Pulmonary artery endothelial cell (primary cell): ENCODE results near the gene VWF. TPM values are rescaled to one million over a fixed set of nuclear protein-coding genes. Genes with fewer than 3 reads are reported as not detected.

Experiments
- DNase-seq: peaks from one replicate; pipeline ENCODE4 v3.0.0-alpha.2; 2011; ENCODE audit warnings: low read depth, low spot score
- total RNA-seq: library from RNA; depleted of rRNA; stranded (reverse); fragments of >200 nt; gene quantifications from 2 replicates; pipeline ENCODE4 v1.2.3, GENCODE V29; 2014

Gene VWF
- total RNA-seq, 1 donor from 2014 or later: 577 TPM

DNA sequence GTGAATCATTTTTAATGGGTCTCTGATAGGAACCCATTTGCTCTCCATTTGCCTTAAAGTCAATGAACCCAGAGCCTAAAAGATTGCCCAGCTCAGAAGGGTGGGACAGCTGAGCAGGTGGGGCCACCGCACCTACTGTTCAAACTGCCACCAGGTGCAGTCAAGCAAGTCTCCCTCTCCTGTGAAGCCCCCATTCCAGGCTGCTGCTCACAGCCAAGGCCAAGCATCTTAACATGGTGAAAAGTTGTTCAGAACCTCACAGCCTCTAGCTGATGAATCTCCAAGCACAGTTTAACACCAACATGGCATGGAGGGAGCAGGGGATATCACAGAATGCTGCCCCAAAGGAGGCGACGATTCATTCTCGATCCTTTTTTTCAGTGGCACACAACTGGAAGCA is 209.0 kb downstream of the VWF start:
- DNase-seq: no peak

- DNase-seq: no peak
These were observed 209.9 kb downstream of the VWF start for GRCh38 chr12:5914387-5915149.

GRCh38 chr12:5913387-5913786 is 211.1 kb downstream of the VWF start:
- DNase-seq: no peak

DNA sequence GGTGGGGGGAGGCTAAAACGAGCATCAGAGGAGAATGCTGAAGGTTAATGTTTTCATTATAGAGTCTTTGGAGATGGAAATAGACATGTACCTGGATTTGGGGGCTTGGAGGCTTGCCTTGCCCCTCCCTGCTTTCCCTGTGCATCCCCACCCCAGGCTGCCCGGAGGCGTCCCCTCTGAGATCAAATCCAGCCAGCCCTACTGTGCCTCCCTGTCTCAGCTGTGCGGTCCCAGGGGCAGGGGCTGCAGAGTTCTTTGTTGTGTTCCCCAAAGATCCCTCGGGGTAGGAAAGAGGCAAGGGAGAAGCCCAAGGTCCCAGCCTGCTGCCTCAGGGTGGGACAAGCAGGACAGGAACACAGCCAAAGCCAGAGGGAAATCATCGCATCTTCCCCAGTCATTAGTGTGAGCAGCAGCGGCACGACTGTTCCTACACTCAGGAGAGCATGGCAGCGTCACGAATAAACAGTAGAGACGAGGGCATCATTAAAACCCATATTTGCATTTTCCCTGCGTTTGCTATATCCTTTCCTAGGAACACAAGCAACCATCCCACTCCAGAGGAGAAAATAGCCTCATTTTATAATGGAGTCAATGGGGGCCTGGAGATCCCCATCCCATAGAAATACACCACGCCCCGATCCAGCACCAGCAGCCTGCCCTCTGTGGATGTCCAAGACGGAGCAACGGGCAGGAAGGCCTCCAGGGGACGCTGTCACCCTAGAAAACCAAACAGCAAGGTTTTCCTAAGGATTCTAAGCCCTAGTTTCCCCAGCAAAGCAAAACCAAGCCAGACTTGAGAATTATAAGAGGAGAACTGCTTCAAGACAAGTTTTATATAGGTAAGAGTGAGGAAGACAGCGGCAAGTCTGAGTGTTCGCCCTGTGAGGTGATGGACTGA is 211.8 kb downstream of the VWF start:
- no peak for DNase-seq

GRCh38 chr12:5912011-5912410 is 212.5 kb downstream of the VWF start:
- no peak for DNase-seq

DNA sequence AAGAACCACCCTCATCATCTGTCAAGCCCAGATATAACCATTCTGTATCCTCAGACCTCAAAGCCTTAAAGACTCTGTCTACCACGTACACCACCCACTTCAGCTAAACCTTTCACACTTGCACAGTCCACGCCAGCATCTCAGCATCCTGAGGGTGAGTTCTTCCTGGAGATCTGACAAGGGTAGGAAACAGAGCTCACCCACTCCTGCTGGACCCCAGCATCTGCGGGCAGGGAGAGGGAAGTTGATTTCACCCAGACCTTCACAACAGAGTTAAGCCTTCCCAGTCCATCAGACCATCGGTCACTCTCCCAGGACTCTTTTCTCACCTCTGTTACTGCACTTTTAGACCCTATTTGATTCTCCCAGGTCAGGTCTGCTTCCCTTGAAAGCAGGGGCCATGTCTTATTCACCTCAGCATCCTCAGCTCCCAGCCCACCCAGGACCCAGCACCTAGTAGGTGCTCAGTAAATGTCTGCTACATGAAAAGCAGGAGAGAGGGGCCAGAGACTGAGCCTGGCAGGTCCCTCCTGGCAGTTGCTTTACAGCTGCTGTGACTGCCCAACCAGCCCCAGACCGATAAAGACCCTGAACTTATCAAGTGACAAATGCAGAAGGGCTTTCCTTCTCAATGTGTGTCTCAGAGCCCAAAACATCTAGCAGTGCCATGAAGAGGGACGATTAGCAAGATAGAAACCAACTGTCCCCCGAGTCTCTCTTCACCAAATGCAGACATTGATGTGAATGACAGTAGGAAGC is 213.5 kb downstream of the VWF start:
- DNase-seq: no peak

- DNase-seq: no peak
These were observed 214.9 kb downstream of the VWF start for GRCh38 chr12:5909560-5909959.

DNA sequence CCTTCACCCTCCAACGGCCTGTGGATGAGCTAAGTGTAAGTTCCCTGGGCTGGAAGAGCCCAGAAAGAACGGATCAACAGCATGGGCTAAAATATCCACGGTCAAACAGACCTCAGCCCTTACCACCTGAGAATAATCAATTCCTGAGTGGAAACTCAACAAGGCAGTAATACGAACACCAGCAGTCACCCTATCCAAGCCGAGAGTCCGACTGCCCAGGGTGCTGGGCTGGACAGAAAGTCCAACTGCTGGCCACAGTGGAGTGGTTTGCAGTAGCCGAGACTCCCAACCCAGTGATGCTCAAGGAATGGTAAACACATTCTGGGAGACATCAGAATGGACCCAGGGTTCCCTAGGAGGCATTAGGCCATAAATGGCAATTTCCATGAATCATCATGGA is 216.2 kb downstream of the VWF start:
- no peak for DNase-seq

GRCh38 chr12:5907807-5908206 is 216.7 kb downstream of the VWF start:
- DNase-seq: no peak

GRCh38 chr12:5905757-5906156 is 218.7 kb downstream of the VWF start:
- DNase-seq: no peak

- no peak for DNase-seq
These were observed 219.5 kb downstream of the VWF start for GRCh38 chr12:5904969-5905368.

- DNase-seq: no peak
These were observed 220.0 kb downstream of the VWF start for GRCh38 chr12:5904441-5904840.

- DNase-seq: no peak
These were observed 221.7 kb downstream of the VWF start for GRCh38 chr12:5902736-5903135.

- DNase-seq: no peak
These were observed 223.1 kb downstream of the VWF start for GRCh38 chr12:5901416-5901815.

GRCh38 chr12:5900533-5901205 is 223.8 kb downstream of the VWF start:
- DNase-seq: no peak

DNA sequence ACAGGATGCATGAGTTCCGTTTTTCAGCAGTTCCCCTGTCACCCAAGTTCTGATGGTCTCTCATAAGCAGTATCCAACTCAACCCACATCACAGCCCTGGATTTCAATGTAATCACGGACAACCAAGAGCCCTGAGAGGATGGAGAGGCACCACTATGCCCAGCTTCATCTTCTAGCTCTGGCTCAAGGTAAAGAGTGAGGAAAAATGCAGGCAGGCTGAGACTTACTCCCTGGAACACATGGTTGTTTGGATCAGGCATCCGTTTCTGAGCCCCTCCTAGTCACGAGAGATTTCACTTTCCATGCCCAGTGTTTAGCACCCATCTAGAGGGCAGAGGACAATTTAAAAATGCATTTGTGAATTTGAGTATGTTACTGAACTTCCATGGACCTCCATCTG is 224.4 kb downstream of the VWF start:
- no peak for DNase-seq

GRCh38 chr12:5899675-5900074 is 224.8 kb downstream of the VWF start:
- DNase-seq: no peak

- DNase-seq: no peak
These were observed 225.6 kb downstream of the VWF start for GRCh38 chr12:5898874-5899273.
